CD4-positive, alpha-beta T cell treated with Interleukin-21 for 1 hour (primary cell): ENCODE results near the gene ST8SIA5.

Source experiments
- DNase-seq: peaks from one replicate; pipeline ENCODE4 v3.0.0-alpha.2; 2020

The ST8SIA5 gene

DNA sequence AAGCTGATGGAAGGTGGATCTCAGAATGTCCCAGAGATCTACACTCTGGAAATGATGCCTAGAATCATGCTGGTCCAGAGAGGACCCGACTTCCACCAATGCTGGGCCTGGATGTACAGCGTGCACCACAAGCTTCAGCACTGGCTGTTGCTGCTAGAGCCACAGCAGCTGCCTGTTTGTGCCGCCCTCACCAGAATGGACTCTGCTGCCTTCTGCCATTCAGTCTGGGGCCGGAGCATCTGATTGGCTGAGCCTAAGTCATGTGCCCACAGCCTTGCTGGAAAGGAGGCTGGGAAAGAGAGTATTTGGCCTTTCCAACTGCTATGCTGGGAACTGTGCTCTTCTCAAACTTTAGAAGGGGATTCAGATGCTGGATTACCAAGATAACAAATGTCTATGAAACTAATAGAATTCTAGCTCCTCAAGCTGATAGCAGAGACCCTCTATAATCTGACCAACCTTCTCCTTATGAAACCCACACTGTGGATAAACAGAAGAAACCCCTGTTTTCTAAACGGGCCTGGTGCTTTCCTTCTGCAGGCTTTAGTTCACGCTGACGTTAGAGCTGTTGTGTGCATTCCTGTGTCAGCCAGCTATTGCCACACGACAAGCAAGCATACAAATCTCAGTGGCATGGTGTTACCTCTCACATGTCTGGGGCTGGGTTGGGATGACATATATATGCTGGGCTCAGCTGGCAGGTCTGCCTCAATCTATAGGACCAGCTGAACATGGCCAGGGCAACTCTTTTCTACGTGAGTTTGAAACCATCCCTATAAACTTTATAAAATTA, 95.7 kb downstream of the ST8SIA5 start:
- no peak for DNase-seq

- DNase-seq: no peak
Measured at GRCh38 chr18:46659484-46659883, 97.4 kb downstream of the ST8SIA5 start.

DNA sequence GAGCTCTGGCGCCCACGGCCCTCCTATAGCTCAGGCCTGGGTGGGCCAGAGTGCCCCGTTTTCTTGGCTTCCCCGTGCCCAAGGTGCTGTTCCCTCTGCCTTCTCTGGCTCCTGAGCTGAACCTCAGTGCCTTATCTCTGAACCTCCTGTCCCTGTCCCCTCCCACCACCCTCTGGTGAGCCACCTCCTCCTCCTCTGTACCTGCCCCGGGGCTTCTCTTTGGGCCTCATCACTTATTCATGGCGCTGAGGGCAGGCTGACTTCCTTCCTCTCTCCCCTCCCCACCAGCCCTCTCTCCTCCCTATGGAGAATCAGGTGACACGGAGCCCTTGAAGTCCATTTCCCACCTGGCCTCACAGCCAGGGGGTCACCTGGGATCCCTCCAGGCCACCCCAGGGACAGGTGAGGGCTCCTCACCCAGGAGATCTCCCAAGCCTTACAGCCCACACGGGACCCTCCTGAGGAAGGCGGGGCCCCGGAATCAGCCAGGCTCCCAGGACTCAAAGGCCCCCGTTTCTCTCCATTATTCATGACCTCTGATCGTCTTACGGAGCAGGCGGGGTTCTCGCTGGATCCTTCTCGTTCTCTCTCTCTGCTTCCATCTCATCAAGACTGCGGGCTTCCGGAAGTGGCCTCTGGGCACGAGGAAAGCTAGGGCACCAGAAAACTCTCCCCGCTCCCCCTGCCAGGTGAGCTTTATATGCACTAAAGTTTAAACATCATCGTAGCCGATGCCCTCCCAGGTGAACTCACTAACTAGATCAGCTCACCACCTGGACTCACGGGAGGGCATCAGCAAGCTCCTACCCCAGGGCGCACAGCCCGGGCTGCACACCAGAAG, 99.5 kb downstream of the ST8SIA5 start, which contains the start of gene LOXHD1:
Gene LOXHD1 (minus strand): TSS at position 106 of the 841 bp plus-strand sequence. CDS start 187 bp downstream, outside the sequence.
- no peak for DNase-seq

DNA sequence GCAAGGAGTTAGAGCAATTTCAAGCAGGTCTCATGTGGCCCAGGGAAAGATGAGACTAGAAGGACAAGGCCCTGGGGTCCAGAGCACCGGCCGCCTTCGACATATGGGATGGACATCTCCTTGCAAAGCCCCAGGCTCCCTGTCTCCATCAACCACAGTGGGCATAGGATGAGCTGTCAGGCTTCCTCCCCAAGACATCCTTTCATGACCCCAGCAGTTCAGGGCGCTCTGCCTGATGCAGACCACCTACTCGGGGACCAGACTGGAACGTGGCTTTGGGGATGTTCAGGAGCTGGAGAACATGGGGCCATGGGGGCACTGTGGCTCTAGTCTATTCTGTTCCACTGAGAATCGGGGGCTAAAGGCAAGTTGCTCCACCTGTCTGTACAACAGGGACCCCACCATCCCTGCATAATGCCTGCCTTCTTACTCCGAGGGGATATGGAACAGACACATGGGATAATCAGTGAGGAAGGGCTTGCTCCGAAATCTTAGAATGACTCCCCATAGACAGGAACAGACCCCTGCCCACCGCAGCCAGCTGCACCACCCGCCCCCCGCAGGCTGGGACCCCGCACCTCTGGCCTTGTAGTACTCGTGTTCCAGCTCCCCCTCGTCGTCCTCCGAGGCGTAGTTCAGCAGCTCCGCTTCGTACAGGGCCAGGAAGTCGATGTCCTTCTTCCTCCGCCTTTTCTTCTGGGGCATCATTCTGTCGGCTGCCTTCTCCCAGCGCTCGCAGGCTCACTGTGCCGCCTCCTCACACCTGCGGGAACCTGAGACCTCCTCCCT, 100.3 kb downstream of the ST8SIA5 start:
- DNase-seq: no peak

- DNase-seq: no peak
Measured at GRCh38 chr18:46652372-46652771, 104.5 kb downstream of the ST8SIA5 start.

- DNase-seq: no peak
Measured at GRCh38 chr18:46650681-46651080, 106.2 kb downstream of the ST8SIA5 start.

GRCh38 chr18:46649071-46649862, 107.6 kb downstream of the ST8SIA5 start:
- no peak for DNase-seq

DNA sequence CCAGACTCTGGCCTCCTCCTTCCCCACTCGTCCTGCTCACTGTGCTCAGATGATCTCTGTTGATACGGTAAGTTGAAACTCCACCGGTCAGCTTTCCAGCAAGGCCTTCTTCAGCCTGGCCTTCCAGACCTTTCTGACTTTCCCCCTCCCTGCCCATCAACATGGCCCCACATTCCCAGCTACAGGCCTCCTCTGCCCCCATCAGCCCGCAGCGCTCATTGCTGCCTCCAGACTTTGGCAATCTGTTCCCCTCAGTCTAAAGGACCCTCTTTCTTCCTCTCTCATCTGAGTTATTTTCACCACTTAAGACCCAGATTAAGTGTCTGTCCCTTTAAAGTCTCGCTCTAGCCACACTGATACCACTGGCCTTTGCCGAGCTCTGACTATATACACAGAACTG, 110.4 kb downstream of the ST8SIA5 start:
- DNase-seq: no peak

DNA sequence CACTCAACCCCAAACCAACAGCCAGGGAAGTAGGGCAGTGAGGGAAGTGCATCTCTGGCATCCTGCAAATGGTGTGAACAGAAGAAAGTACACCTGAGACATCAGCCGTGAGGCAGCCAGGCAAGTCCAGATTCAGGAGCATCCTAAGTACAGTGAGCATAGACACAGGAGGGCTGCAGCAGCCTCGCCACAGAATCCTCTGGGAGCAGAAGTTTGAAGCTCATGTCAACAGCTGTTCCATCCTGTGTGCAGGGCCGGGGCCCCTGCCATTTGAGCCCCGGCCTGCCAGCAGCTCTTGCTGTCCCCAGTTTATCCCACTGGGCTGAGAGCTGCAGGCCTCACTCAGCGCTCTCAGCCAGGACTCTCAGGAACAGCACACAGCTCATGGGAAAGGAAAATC, 114.3 kb downstream of the ST8SIA5 start:
- no peak for DNase-seq

GRCh38 chr18:46641917-46642316, 114.9 kb downstream of the ST8SIA5 start:
- DNase-seq: no peak

DNA sequence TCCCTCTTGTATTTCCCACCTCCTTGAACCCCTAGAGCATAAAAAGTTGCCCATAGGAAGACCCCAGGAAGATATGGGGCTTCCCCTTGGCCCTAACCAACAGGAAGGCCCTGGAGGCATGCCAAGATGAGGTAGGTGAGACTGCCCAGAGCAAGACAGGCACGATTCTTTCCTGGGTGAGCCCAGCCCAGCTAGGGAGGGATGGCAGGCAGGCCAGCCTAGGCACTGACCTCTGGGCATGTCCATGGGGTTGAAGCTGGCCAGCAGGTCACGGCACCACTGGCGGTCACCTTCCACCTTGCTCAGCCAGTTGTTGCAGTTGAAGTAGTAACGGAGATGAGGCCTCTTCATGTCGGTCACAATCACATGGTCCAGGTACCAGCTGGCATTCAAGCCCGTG, 117.5 kb downstream of the ST8SIA5 start:
- DNase-seq: no peak

DNA sequence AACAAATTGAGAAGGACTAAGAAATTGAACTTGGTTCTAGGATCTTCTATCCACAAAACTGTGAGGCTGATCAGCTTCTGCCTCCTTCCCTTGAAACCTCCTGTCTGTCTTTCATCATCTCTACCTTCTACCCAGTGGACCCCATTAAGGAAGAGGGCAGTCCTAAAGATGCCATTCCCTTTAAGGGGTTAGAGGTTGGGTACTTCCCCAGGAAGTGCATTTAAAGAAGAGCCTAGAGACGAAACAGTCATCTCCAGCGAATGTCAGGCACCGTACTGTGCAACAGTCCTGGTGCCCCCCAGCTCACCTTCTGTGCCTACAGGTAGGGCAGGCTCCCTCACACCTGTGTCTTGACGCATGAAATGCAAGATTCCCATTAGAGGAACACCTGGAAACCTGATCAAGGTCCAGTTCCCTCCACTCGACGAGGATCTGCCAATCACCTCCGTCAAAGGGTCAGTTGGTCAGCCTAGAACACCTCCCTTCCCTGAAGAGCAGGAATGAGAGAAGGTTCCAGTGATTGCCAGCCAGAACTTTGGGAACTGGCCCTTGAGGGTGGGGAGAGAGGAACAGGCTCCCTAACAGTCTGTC, 120.7 kb downstream of the ST8SIA5 start:
- DNase-seq: no peak

GRCh38 chr18:46632401-46633071, 124.3 kb downstream of the ST8SIA5 start:
- DNase-seq: no peak

DNA sequence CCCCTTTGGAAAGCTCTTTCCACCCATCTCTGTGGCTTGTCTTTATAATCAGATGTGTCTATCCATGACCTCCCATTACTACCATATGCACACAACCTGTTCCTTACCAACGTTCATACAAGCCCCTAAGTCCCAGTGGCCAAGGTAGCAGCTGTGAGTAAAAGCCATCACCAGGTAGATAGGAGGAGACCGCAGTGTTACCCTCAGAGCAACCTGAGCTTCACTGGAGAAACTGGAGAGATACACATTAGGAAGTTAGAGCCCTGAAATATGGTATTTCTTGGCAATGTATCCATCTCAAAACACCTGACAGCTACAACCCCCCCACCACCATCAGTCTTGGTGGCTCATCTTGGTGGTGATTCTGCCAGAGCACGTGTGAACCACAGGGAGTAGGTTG, 125.9 kb downstream of the ST8SIA5 start:
- DNase-seq: no peak

GRCh38 chr18:46630160-46630559, 126.7 kb downstream of the ST8SIA5 start:
- DNase-seq: no peak

- DNase-seq: no peak
Measured at GRCh38 chr18:46629361-46629760, 127.5 kb downstream of the ST8SIA5 start.

GRCh38 chr18:46628206-46628605, 128.6 kb downstream of the ST8SIA5 start:
- no peak for DNase-seq

- no peak for DNase-seq
Measured at GRCh38 chr18:46627136-46627535, 129.7 kb downstream of the ST8SIA5 start.

- DNase-seq: no peak
Measured at GRCh38 chr18:46625069-46625468, 131.8 kb downstream of the ST8SIA5 start.

DNA sequence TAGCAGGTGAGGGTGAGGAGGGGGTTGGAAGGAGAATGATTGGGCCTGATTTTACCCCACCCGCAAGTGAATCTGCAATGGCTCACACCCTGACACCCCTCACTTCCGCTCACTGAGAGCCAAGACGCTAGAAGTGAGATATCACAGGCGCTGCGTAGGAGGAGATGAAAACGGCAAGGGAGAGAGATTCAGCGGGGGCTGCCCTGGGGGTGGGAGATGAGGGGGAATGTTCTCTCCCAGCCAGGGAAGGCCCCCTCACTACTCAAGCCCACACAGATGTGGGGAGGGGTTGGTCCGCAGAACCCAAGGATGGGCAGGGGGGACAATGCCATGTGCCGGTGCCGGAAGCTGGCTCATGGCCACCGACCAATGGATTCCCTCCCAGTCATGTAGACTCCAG, 132.7 kb downstream of the ST8SIA5 start:
- peak; percentile 14 for DNase-seq

GRCh38 chr18:46623541-46623940, 133.3 kb downstream of the ST8SIA5 start:
- peak; percentile 15 for DNase-seq
